ENCODE data around the gene ALG1.

- TF ChIP-seq POLR2A (IDR thresholded peaks at IDR 0.05; ENCODE audit: low read length) (no peak), GATA1 (IDR thresholded peaks at IDR 0.05; ENCODE audit: low read depth, low read length) (no peak)
These were observed 45.0 kb upstream of the ALG1 start for GRCh38 chr16:5026664-5027063.
